Stimulated activated CD4-positive, alpha-beta T cell treated with anti-CD3 and anti-CD28 coated beads, TNF-alpha, amount 100 ng/mL, for 24 hours (primary cell): ENCODE results near the gene TSPAN14.
A peak's percentile ranks its signal among the peaks of the same experiment; 100 is the strongest.
"Not testable (repeated sequence)": the region's sequence is repeated elsewhere in the genome, so short reads cannot be mapped to it uniquely, and the experiment has no call there.

Experiments
- DNase-seq, 3 experiments: peaks; one replicate each; pipeline ENCODE4 v3.0.0-alpha.2; 2020; ENCODE audit warnings: low read depth in 3 of 3

The TSPAN14 gene

DNA sequence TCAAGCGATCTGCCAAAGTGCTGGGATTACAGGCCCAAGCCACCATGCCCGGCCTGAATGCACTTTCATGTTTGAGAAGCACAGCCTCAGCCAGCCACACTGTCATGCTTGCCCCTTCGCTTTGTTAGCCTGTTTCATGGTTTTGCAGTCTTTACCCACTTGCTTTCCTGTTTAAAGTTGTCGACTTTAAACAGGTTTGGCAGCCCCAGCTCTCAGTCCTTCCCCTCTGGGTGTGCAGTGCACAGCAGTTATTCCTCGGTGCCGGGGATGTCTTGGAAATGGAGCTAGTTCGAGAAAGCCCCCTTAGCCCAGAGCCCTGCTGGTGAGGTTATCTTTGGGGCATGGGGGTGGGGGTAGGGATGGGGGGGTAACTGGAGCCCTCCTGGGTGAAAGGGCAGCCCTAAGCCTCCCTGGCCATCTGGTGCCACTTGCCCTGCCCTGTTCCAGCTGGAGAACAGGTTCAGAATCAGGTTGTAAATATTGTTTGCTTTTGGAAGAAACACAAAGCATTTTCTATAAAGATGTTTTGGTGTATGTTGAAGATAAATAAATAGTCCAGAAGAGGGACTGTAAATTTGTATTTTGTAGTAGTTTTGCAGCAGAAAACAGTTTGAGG, 14.8 kb downstream of the TSPAN14 start:
- no peak for DNase-seq

DNA sequence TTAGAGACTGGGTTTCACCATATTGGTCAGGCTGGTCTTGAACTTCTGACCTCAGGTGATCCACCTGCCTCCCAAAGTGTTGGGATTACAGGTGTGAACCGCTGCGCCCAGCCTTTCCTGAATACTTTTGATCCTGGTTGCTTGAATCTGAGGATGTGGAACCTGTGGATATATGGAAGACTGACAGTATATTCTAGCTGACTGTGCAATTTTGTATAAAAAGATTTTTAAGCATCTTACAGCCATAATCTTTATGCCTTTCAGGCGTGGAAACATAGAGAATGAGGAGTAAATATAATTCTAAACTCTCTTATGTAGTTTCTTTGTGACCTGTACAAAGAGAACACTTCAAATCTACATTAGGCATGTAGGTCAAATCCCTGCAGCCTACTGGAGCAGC, 16.2 kb downstream of the TSPAN14 start:
- DNase-seq, result no peak

DNA sequence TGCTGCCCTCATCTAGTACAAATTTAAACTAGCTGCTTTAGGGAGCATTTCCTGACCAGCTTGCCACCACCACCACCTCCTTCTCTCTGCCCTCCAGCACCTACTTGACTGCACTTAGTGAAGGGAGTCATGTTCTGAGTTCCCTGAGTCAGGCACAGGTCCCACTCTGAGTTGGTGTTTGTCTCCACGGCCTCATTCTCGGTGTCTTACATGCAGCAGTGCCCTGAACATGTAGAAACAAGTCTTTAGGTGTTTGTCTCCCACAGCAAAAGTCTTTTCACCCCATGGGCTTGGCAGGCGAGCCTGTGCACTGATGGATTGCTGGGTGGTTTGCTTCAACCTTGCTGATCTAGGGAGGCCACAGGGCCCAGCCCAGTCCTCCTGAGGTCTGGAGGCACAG, 16.9 kb downstream of the TSPAN14 start:
- no peak for DNase-seq

DNA sequence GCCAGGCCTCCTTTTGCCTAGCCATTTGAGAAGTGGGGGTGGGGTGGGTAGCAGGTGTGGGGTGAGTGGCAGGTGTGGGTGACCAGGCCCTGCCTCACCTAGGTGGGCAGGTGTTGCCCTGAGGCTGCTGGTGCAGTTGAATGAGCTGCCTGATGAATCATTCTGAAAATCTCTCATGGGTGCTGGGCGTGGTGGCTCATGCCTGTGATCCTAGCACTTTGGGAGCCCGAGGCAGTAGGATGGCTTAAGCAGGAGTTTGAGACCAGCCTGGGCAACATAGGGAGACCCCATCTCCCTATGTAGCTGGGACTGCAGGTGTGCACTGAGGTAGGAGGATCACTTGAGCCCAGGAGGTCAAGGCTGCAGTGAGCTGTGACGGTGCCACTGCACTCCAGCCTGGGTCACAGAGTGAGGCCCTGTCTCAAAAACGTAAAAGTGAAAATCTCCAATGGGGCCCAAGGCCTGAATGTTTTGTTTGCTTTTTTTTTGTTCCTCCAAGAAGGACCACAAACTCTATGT, 17.7 kb downstream of the TSPAN14 start:
- DNase-seq, result peak in 1 of 3 experiments; percentile 56

DNA sequence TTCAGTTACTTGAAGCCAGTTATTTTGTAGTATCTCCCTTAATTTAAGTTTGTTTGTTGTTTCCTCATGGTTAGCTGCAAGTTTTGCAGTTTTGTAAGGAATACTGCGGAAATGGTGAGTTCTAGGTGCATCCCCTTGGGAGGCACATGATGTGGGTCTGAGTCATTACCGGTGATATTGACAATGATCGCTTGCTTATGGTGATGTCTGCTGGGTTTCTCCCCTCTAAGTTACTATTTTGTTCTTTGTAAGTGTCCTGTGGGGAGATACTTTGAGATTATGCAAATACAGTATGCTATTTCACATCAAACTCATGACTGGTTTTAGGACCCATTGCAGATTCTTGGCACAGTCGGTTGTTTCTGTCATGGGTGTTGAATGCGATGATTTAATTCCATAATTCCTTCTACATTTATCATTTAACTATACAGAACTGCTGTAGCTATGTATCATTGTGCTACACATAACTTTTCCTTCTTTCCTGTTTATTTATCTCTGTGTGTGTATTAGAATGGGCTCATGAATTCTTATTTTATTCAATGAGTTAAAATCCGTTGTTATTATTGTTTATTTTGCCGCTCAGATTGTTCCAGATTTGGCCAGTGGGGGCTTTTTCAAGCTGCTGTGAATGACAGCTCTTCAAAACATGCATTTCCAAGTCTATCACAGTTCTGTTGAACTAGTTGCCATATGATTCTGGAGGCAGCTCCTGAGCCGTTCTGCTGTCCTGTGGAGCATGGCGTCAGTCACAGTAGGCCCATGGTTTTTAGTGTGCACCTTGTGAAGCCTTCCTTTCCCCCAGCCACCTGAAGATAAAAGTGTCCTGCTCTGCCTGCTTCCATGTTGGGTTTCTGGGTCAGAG, 18.4 kb downstream of the TSPAN14 start:
- no peak for DNase-seq

DNA sequence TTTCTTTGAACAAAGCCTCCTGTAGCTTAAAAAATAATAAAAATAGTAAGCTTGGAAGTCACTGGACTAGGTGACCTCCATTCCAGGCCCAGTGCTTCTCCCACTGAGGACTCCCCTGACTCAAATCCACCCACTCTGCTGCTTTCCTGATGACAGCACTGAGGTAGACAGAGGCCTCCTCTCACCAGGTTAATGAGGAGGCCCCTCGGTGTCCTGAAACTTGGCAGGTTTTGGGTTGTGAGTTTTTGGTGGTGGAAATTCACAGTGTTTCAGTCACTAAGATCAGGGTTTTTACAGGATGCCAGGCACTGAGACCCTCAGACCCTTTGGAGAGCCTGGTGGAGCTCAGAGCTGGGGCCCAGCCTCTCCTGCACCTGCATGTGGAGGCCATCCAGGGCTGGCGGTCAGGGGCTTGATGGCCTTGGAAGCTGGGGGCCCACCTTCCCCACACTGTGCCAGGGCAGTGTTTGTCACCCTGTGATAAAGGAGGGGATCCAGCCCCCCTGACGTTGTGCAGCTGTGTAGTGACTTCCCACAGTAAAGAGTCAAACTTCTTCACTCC, 19.1 kb downstream of the TSPAN14 start:
- DNase-seq, result no peak

DNA sequence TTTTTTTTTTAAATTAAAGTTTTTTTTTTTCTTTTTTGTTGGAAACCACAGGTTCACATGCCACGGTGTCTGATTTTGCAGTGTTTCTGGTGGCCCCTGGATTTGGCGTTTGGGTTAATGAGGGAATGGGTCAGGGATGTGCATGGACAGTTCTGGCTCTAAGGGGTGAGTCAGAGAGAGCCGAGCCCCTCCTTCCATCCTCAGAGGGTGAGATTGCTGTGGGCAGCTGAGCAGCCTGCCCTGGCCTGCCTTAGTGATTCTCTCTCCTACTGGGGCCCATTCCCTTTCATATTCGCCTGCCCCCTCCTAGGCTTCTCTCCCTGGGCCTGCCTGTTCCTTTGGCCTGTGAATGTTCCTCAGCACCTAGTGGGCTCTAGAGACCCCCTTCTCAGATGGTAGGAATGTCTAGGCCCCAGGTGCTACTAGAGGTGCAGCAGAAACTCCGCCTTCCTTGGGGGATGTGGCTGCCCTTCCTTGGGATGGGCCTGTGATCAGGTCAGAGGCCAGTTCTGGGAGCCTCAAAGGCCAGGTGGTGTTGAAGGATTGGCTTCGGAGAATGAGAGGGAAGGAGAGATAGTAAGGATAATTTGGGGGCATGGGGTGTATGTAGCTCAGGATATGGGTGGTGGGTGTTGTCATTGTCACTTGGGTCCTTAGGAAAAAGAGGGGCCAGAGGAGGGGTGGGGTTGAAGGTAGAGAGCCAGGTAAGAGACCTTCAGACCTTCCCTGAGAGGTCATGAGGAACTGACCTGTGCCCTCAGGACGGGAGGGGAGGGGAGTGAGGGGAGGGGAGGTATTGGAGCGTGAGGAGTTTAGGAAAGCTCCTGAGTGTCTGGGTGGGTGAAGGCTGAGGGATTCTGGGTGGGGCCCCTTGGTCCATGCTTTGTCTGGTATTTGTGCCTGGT, 19.8 kb downstream of the TSPAN14 start:
- no peak for DNase-seq

DNA sequence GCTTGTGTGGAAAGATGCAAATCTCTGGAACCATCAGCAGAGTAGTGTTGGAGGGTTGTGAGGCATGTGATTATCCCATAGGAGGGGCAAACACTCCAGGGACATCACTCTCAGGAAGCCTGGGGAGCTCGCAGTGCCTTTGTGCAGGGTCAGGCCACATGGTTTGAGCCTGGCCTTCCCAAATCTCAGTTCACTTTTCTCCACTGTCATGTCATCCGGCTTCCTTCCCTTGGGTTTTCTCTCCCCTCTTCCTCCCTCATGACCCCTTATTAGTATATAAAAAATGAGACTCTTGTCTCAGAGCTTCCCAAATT, 20.4 kb downstream of the TSPAN14 start:
- DNase-seq, result no peak

DNA sequence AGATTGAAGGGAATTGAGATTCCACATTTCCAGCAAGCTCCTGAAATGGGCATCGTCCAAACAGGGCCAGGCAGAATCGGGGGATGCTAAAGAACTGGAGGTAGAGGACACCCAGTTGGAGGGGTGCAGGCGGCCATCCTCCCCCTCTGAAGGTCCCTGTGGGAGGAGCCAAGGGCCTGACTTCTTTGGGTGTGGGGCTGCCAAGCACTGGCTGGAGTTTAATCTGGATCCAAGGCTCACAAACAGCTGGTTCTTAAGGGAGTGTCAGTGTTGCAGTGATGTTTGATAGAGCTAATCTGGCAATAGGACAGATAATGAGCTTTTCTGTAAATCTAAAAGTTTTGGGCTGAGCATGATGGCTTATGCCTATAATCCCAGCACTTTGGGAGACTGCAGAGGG, 20.8 kb downstream of the TSPAN14 start:
- DNase-seq, result no peak

DNA sequence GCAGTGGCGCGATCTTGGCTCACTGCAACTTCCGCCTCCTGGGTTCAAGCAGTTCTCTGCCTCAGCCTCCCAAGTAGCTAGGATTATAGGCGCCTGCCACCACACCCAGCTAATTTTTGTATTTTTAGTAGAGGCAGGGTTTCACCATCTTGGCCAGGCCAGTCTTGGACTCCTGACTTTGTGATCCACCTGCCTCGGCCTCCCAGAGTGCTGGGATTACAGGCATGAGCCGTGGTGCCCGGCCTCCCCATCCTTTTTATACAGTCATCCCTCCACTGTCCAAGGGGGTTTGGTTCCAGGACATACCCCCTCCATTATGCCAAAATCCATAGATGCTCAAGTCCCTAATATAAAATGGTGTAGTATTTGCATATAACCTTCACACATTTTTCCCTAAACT, 21.5 kb downstream of the TSPAN14 start:
- DNase-seq, result not testable (repeated sequence)

DNA sequence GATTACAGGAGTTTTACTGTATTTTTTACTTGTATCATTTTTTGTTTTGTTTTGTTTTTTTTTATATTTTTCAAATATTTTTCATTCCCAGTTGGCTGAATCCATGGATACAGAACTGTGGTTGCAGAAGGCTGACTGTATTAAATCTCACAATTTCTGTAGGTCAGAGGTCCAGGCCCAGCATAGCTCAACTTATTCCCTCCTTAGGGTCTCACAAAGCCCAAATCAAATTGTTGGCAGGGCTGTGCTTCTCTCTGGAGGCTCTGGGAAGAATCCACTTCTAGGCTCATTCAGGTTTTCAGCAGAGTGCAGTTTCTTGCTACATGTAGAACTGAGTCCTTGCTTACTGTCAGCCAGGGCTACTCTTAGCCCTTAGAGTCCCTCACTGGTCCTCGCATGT, 22.6 kb downstream of the TSPAN14 start:
- no peak for DNase-seq

DNA sequence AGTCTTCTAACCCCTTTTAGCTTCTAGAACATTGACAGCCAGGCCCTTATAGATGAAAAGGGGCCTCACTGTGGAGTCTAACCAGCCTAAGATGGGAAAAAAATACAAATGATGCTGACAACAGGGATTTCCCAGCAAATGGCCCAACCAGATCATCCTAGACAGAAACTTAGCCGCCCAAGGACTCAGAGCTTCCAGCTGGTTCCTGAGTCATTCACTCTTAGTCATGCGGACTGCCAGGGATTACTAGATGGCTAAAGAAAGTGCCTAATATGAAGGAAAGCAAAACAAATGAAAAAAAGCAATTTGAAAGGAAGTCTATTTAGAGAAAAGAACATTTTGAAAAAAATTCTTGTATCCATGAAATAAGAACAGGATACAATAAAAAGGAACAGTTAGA, 23.7 kb downstream of the TSPAN14 start:
- no peak for DNase-seq

DNA sequence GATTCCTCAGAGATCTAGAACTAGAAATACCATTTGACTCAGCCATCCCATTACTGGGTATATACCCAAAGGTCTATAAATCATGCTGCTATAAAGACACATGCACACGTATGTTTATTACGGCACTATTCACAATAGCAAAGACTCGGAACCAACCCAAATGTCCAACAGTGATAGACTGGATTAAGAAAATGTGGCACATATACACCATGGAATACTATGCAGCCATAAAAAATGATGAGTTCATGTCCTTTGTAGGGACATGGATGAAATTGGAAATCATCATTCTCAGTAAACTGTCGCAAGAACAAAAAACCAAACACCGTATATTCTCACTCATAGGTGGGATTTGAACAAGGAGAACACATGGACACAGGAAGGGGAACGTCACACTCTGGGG, 26.3 kb downstream of the TSPAN14 start:
- DNase-seq, result not testable (repeated sequence)

DNA sequence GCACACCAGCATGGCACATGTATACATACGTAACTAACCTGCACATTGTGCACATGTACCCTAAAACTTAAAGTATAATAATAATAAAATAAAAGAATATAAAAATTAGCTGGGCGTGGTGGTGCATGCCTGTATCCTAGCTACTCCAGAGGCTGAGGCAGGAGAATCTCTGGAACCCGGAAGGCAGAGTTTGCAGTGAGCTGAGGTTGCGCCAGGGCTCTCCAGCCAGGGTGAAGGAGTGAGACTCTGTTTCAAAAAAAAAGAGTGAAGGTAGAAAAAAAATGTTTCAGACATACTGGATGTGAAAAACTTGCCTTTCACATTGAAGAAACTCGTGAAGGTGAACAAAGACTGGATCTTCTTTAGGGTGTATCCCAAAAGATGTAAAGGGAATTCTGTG, 26.7 kb downstream of the TSPAN14 start:
- no peak for DNase-seq

DNA sequence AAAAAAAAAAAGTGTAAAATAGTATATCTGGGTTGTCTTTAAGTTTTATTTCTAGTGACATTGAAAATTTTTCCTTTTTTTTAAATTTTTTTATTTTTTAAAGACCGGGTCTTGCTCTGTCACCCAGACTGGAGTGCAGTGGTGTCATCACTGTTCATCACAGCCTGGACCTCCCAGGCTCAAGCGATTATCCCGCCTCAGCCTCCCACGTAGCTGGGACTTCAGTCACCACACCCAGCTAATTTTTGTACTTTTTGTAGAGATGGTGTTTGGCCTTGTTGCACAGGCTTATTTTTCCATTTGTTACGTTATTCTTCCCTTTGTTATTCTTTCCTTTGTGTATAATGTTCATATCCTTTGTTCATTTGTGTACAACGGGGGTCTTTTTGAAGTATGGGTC, 30.1 kb downstream of the TSPAN14 start:
- DNase-seq, result no peak

DNA sequence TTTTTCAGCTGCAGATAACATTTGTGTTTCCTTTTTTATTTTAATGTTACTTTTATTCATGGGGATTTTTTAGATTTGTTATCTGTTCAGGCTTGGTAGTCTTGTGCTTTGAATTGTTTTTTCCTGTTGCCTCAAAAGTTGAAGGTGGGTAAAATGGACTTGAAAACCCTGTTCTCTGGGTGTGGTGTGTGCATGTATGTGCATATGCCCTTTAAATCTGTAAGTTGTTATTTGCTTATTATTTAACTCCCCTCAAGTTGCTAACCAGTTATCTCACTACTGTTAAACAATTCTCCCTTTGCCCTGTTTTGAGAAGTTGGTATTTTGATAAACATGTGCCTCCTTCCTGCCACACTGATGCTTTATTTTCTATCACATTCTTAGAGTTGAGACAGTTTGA, 30.6 kb downstream of the TSPAN14 start:
- no peak for DNase-seq

DNA sequence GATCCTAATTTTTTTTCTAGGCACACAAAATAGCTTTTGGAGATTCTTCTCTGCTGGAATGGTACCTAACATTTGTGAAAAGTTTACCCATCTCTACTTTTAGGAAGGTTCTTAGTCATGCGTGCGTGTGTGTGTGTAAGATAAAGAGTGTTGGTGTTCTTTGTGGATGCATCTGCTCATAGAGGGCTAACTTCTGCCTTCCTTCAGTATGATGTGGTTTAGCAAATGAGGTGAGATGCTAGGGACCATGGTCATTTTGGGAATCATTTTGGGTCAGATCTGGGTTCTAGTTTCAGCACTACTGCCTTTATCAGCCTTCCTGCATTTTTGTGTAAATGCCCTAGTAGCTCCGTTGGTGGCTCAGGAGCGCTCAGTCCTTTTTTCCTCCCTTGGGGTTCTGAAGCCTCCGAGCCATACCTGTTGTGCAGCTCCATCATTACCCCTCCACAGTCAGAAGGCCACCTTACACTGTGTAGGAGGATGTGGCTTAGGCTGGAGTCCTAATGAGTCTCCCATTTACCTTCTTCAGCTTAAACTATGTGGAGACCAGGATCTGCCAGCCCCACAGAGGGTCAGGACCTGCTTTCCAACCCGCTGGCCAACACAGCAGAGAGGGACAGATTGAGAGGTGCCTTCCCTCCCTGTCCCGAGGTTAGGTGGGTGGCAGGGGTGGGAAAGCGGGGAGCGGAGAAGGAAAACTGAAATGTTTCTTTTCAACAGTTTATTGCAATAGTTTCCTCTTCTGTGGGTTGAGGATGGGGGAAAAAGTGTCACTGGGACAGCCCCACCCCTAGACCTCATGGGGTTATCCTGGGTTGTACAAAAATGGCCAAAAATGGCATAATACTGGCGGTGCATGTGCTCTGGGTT, 31.2 kb downstream of the TSPAN14 start:
- DNase-seq, result no peak

DNA sequence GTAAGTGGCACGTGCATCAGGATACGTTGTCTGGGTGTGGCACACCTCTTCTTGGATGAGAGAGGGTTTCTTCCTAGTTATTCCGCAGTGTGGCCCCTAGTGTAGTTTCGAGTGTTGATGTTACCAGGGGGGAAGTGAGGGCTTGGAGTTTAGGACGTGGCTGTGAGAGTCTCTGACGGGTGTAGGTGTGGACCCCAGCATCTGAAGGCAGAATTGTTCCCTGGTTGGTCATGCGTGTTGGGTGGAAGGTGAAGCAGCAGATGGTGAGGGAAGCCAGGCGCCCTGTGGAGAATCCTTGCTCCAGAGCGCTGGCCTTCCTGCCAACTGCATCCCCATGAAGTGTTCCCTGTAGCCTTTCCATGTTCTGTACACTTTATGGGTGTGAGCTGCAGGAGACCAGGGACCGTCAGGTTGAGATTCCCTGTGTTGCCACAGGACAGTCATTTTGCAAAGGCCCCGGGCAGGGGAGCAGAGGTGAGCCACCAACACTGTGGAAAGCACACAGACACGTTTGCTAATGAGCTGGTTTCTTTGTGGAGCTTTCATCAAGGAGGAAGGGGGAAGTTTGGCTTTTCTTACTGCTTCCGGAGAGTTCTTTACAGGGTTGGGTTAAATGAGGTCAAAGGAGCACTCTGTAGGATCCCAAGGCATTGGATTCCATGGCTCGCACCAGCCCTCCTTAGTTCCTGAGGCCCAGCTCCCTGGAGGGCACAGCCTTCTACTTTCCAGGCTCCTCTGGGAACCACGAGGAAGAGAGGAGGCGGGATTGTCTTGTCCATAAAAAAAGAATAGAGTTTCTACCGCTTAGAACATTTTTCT, 32.0 kb downstream of the TSPAN14 start:
- DNase-seq, result no peak

DNA sequence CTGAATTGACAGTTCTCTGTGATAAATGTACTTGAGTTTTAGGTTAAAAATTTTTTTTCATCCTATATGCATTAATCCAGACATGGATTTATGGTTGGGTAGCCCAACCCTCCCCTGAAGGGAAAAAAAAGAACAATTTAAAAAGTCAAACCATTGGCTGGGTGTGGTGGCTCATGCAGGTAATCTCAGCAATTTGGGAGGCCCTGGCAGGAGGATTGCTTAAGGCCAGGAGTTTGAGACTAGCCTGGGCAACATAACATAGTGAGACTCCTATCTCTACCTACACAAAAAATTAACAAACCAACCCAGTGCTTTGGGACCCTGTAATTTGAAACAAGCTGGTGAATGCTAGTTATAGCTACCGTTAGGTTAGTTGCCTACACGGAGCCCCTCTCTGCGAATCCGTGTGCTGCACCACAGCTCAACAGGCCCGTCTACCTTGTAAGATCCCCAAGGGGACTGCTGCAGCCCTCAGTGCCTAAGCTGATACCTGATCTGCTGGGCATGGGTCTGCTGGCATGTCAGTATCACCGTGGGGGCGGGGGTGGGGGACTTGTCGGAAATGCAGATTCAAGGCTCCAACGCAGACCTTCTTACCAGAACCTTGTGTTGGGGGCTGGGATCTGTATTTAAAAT, 32.8 kb downstream of the TSPAN14 start:
- no peak for DNase-seq

DNA sequence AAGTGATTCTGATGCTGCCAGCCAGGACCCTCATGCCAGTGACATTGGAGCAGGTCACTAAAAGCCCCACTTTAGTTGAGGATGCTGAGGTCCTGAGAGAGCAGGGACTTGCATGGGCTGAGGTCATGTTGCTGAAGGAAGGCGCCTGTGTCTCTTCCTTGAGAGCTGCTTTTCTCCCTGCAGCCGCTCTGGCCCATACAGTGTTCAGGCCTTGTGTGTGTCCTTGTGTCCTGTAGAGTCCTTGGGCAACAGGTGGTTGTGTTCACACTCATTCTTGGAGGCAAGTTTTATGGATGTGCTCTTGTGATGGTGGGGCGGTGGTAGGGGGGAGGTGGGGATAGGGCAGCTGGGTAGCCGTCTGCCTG, 33.3 kb downstream of the TSPAN14 start:
- DNase-seq, result no peak
